ENCODE results near the gene SMAD9. TPM values are rescaled to one million over a fixed set of nuclear protein-coding genes. Genes with fewer than 3 reads are reported as not detected.

The SMAD9 gene
- total and polyA plus RNA-seq, 9 of the 15 experiments (the other 6 are each of a cell fraction or from before 2014, with no cell fraction given) = 0.02 to 0.08 (median 0.03) TPM; not detected in 4

DNA sequence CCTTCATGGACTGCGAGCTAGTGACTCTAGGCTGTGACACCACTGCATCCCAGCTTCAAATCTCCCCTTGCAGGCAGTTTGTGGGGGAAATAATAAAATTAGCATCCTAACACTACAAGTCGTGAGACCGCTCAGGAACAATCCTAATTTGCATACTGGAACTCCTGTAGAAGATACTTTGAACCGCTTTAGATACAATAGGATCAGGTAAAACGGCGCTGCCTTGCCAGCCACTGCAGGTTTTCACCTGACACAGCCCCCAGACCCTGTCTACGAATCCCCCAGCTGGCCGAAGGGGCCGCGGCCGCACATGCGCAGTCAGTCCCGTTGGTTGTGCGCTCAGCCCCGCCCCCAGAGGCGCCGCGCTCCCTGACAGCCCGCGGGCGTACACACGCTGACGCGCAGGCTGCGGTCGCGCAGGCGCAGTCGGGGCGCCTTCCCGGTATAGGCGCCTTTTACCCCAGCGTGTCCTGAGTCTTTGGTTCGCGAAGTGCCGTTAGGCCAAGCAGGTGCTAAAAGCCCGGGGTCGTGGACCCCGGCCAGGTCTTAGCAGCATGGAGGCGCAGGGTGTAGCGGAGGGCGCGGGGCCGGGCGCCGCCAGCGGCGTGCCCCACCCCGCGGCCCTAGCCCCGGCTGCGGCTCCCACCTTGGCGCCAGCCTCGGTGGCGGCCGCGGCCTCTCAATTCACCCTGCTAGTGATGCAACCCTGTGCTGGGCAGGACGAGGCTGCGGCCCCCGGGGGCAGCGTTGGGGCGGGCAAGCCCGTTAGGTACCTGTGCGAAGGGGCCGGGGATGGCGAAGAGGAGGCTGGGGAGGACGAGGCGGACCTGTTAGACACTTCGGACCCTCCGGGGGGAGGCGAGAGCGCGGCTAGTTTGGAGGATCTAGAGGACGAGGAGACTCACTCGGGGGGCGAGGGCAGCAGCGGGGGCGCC, 101.0 kb downstream of the SMAD9 start, which contains the start of gene RFXAP (continued):
- TF ChIP-seq, protein P1, sequence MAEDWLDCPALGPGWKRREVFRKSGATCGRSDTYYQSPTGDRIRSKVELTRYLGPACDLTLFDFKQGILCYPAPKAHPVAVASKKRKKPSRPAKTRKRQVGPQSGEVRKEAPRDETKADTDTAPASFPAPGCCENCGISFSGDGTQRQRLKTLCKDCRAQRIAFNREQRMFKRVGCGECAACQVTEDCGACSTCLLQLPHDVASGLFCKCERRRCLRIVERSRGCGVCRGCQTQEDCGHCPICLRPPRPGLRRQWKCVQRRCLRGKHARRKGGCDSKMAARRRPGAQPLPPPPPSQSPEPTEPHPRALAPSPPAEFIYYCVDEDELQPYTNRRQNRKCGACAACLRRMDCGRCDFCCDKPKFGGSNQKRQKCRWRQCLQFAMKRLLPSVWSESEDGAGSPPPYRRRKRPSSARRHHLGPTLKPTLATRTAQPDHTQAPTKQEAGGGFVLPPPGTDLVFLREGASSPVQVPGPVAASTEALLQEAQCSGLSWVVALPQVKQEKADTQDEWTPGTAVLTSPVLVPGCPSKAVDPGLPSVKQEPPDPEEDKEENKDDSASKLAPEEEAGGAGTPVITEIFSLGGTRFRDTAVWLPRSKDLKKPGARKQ (CRISPR knock-in tag; IDR thresholded peaks at IDR 0.05) = no peak
- TF ChIP-seq CXXC5 (CRISPR knock-in tag; IDR thresholded peaks at IDR 0.05) = peak; percentile 52
- TF ChIP-seq ZNF23 (CRISPR knock-in tag; IDR thresholded peaks at IDR 0.05) = no peak
- TF ChIP-seq SMAD4 (CRISPR knock-in tag; conservative IDR thresholded peaks at IDR 0.05) = 0 out of 2 replicates have a peak, but pooled peaks have one; percentile 43
- TF ChIP-seq MYNN (IDR thresholded peaks at IDR 0.05) = no peak
- no peak for TF ChIP-seq MYNN (CRISPR knock-in tag; IDR thresholded peaks at IDR 0.05)
- no peak for TF ChIP-seq NBN (IDR thresholded peaks at IDR 0.05; ENCODE audit: low read depth)
- TF ChIP-seq, protein P2, sequence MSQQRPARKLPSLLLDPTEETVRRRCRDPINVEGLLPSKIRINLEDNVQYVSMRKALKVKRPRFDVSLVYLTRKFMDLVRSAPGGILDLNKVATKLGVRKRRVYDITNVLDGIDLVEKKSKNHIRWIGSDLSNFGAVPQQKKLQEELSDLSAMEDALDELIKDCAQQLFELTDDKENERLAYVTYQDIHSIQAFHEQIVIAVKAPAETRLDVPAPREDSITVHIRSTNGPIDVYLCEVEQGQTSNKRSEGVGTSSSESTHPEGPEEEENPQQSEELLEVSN (IDR thresholded peaks at IDR 0.05; ENCODE audit: borderline replicate concordance in 1 of 2, extremely low read depth in 1 of 2, insufficient read depth in 1 of 2, insufficient read length in 1 of 2, low read depth in 1 of 2, low read length in 1 of 2, poor library complexity in 1 of 2, severe bottlenecking in 1 of 2) = peak; percentile 53 to 72
- TF ChIP-seq E2F3 (CRISPR knock-in tag; IDR thresholded peaks at IDR 0.05) = peak; percentile 71; the same call in 1 of the 2 replicates
- no peak for TF ChIP-seq MEF2D (tag; conservative IDR thresholded peaks at IDR 0.05; ENCODE audit: low read depth)
- peak; percentile 19 for TF ChIP-seq CCNT2 (IDR thresholded peaks at IDR 0.05; ENCODE audit: borderline replicate concordance, extremely low read depth, insufficient read length, low read depth, low read length)
- TF ChIP-seq, protein P3, sequence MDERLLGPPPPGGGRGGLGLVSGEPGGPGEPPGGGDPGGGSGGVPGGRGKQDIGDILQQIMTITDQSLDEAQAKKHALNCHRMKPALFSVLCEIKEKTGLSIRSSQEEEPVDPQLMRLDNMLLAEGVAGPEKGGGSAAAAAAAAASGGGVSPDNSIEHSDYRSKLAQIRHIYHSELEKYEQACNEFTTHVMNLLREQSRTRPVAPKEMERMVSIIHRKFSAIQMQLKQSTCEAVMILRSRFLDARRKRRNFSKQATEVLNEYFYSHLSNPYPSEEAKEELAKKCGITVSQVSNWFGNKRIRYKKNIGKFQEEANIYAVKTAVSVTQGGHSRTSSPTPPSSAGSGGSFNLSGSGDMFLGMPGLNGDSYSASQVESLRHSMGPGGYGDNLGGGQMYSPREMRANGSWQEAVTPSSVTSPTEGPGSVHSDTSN (CRISPR knock-in tag; IDR thresholded peaks at IDR 0.05; ENCODE audit: low read depth) = no peak
- TF ChIP-seq, protein P3 (tag; conservative IDR thresholded peaks at IDR 0.05; ENCODE audit: low read depth) = no peak
- no peak for TF ChIP-seq ADNP (tag; IDR thresholded peaks at IDR 0.05)
- TF ChIP-seq, protein P4, sequence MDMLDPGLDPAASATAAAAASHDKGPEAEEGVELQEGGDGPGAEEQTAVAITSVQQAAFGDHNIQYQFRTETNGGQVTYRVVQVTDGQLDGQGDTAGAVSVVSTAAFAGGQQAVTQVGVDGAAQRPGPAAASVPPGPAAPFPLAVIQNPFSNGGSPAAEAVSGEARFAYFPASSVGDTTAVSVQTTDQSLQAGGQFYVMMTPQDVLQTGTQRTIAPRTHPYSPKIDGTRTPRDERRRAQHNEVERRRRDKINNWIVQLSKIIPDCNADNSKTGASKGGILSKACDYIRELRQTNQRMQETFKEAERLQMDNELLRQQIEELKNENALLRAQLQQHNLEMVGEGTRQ (CRISPR knock-in tag; IDR thresholded peaks at IDR 0.05) = no peak
- TF ChIP-seq CTBP1 (IDR thresholded peaks at IDR 0.05; ENCODE audit: borderline replicate concordance) = peak; percentile 88
- TF ChIP-seq KDM2B (CRISPR knock-in tag; IDR thresholded peaks at IDR 0.05) = no peak
- TF ChIP-seq PHF8 (IDR thresholded peaks at IDR 0.05; ENCODE audit: borderline replicate concordance, low read length) = peak; percentile 72; the same call in 1 of the 2 replicates
- no peak for TF ChIP-seq CREBBP (IDR thresholded peaks at IDR 0.05; ENCODE audit: low read depth, low read length)
- TF ChIP-seq FIP1L1 (IDR thresholded peaks at IDR 0.05; ENCODE audit: low read depth, low read length, poor library complexity, severe bottlenecking) = no peak
- TF ChIP-seq ETV5 (CRISPR knock-in tag; IDR thresholded peaks at IDR 0.05; ENCODE audit: low read depth) = no peak
- TF ChIP-seq BCOR (IDR thresholded peaks at IDR 0.05) = no peak

All from K562 (cell line).